Right kidney (tissue), 1 donor: Measurements from ENCODE around the gene RBP7.

Experiments
- DNase-seq: peaks from one replicate; pipeline ENCODE4 v3.0.0-alpha.2; 2016

Gene RBP7

DNA sequence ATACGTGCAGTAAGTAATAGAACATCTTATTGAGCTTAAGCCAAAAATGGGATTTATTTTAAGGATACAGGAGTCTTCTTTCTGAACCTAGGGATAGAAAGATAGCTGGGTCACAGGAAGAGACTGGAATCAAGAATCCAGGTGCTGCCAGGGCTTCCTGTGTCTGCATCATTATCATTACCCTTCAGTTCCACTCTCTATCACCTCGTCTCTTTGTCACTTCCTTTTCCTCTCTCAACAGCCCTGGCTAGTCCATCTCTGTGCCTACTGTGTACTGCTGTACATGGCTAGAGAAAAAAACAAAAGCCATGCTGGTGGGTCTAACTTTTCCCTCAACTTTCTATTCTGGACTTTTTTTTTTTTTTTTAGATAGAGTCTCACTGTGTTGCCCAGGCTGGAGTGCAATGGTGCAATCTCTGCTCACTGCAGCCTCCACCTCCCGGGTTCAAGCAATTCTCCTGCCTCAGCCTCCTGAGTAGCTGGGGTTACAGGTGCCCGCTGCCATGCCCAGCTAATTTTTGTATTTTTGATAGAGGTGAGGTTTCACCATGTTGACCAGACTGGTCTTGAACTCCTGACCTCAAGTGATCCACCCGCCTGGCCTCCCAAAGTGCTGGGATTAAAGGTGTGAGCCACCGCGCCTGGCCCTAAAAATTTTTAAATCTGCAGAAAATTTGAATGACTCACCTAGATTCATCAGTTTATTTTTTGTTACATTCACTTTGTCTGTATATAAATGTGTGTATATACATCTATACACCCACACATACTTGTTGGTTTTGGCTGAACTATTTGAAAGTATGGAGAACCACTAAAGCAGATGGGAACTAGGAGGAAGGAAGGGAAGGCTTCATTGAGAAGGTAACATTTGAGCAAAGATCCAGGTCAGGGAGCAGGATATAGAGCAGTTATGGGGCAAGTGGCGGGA lies 67.7 kb downstream of the RBP7 start:
- DNase-seq: no peak

DNA sequence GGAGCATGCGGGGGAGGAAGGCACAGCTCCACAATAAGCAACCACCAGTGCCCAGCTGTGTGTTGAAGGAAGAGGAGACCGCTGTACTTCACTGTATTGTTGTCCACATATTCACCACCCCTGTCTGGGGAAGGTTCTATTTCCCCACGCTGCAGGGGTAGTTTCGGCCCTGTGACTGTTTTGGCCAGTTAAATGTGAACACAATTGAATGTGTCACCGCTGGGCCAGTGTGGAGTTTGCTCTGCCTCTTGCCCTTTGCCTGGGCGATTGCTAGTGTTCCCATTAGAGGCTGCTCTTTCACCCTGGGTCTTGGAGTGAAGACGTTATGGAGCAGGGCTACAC lies 68.3 kb downstream of the RBP7 start:
- no peak for DNase-seq
